ENCODE results near the gene PDIA3. TPM values are rescaled to one million over a fixed set of nuclear protein-coding genes. Genes with fewer than 3 reads are reported as not detected.

The PDIA3 gene
- total and polyA plus RNA-seq, 2 of the 13 experiments (the other 11 are each of a cell fraction or from before 2014, with no cell fraction given) = 238 to 433 TPM

- 0 out of 2 replicates have a peak, but pooled peaks have one; percentile 33 for TF ChIP-seq PAXIP1 (CRISPR knock-in tag; conservative IDR thresholded peaks at IDR 0.05)
- 0 out of 2 replicates have a peak, but pooled peaks have one; percentile 24 for TF ChIP-seq ZNF737 (CRISPR knock-in tag; IDR thresholded peaks at IDR 0.05; ENCODE audit: borderline replicate concordance)
- TF ChIP-seq KDM5A (IDR thresholded peaks at IDR 0.05; ENCODE audit: borderline replicate concordance, low read length) = peak; percentile 73
- no peak for TF ChIP-seq NFATC3 (CRISPR knock-in tag; IDR thresholded peaks at IDR 0.05)
- peak; percentile 54; the same call in 1 of the 2 replicates for TF ChIP-seq SNAPC4 (CRISPR knock-in tag; IDR thresholded peaks at IDR 0.05)
- no peak for TF ChIP-seq TERF1 (CRISPR knock-in tag; IDR thresholded peaks at IDR 0.05)
Measured at GRCh38 chr15:43800286-43801141, 54.3 kb downstream of the PDIA3 start, which contains the start of gene HYPK (continued).

All from HepG2 (cell line).